PC-3 (cell line): Measurements from ENCODE around the gene CCDC83. TPM values are rescaled to one million over a fixed set of nuclear protein-coding genes. Genes with fewer than 3 reads are reported as not detected.

Experiments
- ATAC-seq: fragments of 200-7000 bp; cut with Tn5 transposase; 2 replicates; pipeline ENCODE4 v1.9.1; 2020; ENCODE audit warnings: mild to moderate bottlenecking, moderate library complexity
- BruUV-seq: library from RNA; stranded (reverse); fragments of 400-500 nt; replicated peaks from 2 replicates; lab custom pipeline; 2021; lab: Mats Ljungman, UMichigan
- CTCF ChIA-PET: fragments of 300-600 bp; sonication (Branson Sonifier 250); formaldehyde crosslinking; loops from one replicate; lab custom pipeline; 2022; ENCODE audit warnings: antibody characterized with exemption; lab: Charles Lee
- POLR2A ChIA-PET: fragments of 300-600 bp; sonication (Branson Sonifier 250); formaldehyde crosslinking; loops from one replicate; lab custom pipeline; 2022; ENCODE audit warnings: antibody characterized with exemption; ENCODE audit not compliant: unreplicated experiment; lab: Charles Lee
- DNase-seq: peaks from one replicate; pipeline ENCODE4 v3.0.0-alpha.2; 2015
- H2AFZ ChIP-seq: fragments of 300-600 bp; sonication (generic); 2 replicates; pipeline ENCODE4 v1.6.0; 2016; ENCODE audit warnings: antibody characterized with exemption, low read length
- H3F3A ChIP-seq: fragments of 300-600 bp; sonication (generic); one replicate; pipeline ENCODE4 v1.6.0; 2017; ENCODE audit warnings: antibody characterized with exemption, low read length, control low read depth, mild to moderate bottlenecking; ENCODE audit not compliant: unreplicated experiment
- H3K27ac ChIP-seq: fragments of 300-600 bp; sonication (generic); 2 replicates; pipeline ENCODE4 v1.5.1; 2016; ENCODE audit warnings: mild to moderate bottlenecking, low read length
- H3K27me3 ChIP-seq: fragments of 300-600 bp; sonication (generic); 2 replicates; pipeline ENCODE4 v1.6.1; 2016; ENCODE audit warnings: low read length, mixed read lengths
- H3K36me3 ChIP-seq: fragments of 300-600 bp; sonication (generic); 2 replicates; pipeline ENCODE4 v1.6.1; 2016; ENCODE audit warnings: low read depth, mixed run types, low read length, mixed read lengths
- H3K4me1 ChIP-seq: fragments of 300-600 bp; sonication (generic); 2 replicates; pipeline ENCODE4 v1.5.1; 2016; ENCODE audit warnings: low read length; ENCODE audit not compliant: insufficient read depth
- H3K4me2 ChIP-seq: fragments of 300-600 bp; sonication (generic); 2 replicates; pipeline ENCODE4 v1.6.0; 2016; ENCODE audit warnings: low read length
- H3K4me3 ChIP-seq: fragments of 300-600 bp; sonication (generic); 2 replicates; pipeline ENCODE4 v1.5.1; 2016; ENCODE audit warnings: mild to moderate bottlenecking, low read length, mixed read lengths
- H3K79me2 ChIP-seq: fragments of 300-600 bp; sonication (generic); 2 replicates; pipeline ENCODE4 v1.6.1; 2017; ENCODE audit warnings: low read length, mixed read lengths
- H3K9ac ChIP-seq: fragments of 300-600 bp; sonication (generic); 2 replicates; pipeline ENCODE4 v1.6.0; 2016; ENCODE audit warnings: mild to moderate bottlenecking, low read length
- H3K9me2 ChIP-seq: fragments of 300-600 bp; sonication (generic); replicated peaks from 2 replicates; pipeline ENCODE4 v1.6.1; 2016; ENCODE audit warnings: mixed run types, low read length, mixed read lengths
- H3K9me3 ChIP-seq: fragments of 300-600 bp; sonication (generic); 2 replicates; pipeline ENCODE4 v1.6.1; 2016; ENCODE audit warnings: low read length, mixed read lengths
- H4K20me1 ChIP-seq: fragments of 300-600 bp; sonication (generic); 2 replicates; pipeline ENCODE4 v1.6.1; 2016; ENCODE audit warnings: low read length, mixed read lengths
- CTCF ChIP-seq: fragments of 300-600 bp; sonication (generic); conservative IDR thresholded peaks from 2 replicates; pipeline ENCODE4 v1.5.1; 2017; ENCODE audit warnings: antibody characterized with exemption, low read depth, mild to moderate bottlenecking, low read length
- EZH2 ChIP-seq: fragments of 300-600 bp; sonication (generic); IDR thresholded peaks from one replicate; pipeline ENCODE4 v1.6.1; 2017; ENCODE audit warnings: antibody characterized with exemption, mild to moderate bottlenecking, low read length; ENCODE audit not compliant: unreplicated experiment
- EZH2phosphoT487 ChIP-seq: fragments of 300-600 bp; sonication (generic); IDR thresholded peaks from 2 replicates; pipeline ENCODE4 v1.6.1; 2018; ENCODE audit warnings: mild to moderate bottlenecking, antibody characterized with exemption, low read length, borderline replicate concordance
- intact Hi-C: fragments of 100-400 bp; cut with micrococcal nuclease; formaldehyde crosslinking; loops from 2 replicates; pipeline ENCODE4 v1.9.0; 2023
- total RNA-seq: library from RNA; depleted of rRNA; stranded (reverse); fragments of >200 nt; gene quantifications from 2 replicates; pipeline ENCODE4 v1.2.3, GENCODE V29; 2014

Gene CCDC83
- total RNA-seq, 1 experiment from 2014 or later, result 0.22 TPM

- no peak overlapping the region for H3K4me2 ChIP-seq
- TF ChIP-seq CTCF (no peak), EZH2phosphoT487 (no peak), EZH2 (no peak)
- no peak for DNase-seq
- H3K36me3 ChIP-seq, result peaks cover 4% of the 10 kb centered on the region; the same call in 1 of the 2 replicates
- no peak for ATAC-seq
- H3K79me2 ChIP-seq, result peaks cover 67% of the 10 kb centered on the region
- H4K20me1 ChIP-seq, result no peaks in the 10 kb centered on the region
- ChIA-PET POLR2A (no interaction called here), CTCF (no interaction called here)
- H3K9me2 ChIP-seq, result no peaks in the 10 kb centered on the region
- intact Hi-C loops, result no loop called here
- no TSS peak for BruUV-seq
- H3K4me1 ChIP-seq, result peaks cover 27% of the 10 kb centered on the region
- no peak overlapping the region for H3K27ac ChIP-seq
- H3K9me3 ChIP-seq, result no peaks in the 10 kb centered on the region
- no peaks in the 10 kb centered on the region for H3K27me3 ChIP-seq
- no peak overlapping the region for H3K9ac ChIP-seq
- no peaks in the 10 kb centered on the region for H3F3A ChIP-seq
- H2AFZ ChIP-seq, result no peak overlapping the region
- no peak overlapping the region for H3K4me3 ChIP-seq
Measured at GRCh38 chr11:85806876-85807275, 48.3 kb upstream of the CCDC83 start.

GRCh38 chr11:85809191-85809590 lies 46.0 kb upstream of the CCDC83 start:
- H3K4me1 ChIP-seq, result peaks cover 44% of the 10 kb centered on the region
- H3K79me2 ChIP-seq, result peaks cover 59% of the 10 kb centered on the region
- H3K27me3 ChIP-seq, result no peaks in the 10 kb centered on the region
- H3K4me3 ChIP-seq, result peak overlapping the region; percentile 77
- H3K36me3 ChIP-seq, result no peaks in the 10 kb centered on the region
- no peak overlapping the region for H3K27ac ChIP-seq
- ATAC-seq (no peak), DNase-seq (no peak)
- no peak overlapping the region for H2AFZ ChIP-seq
- intact Hi-C loops, result no loop called here
- H3K9ac ChIP-seq, result no peak overlapping the region
- H3K9me3 ChIP-seq, result no peaks in the 10 kb centered on the region
- ChIA-PET CTCF (interaction anchor here (0.5 to 1.4 kb wide), 9 partner anchors 13 to 1812 kb away, joined by 3 to 8 read pairs (median 3); partner anchors contain the start of genes CCDC83 and CREBZF), POLR2A (interaction anchor here (0.6 kb wide), 1 partner anchor 11 kb away, joined by 6 read pairs; no protein-coding TSS in a partner anchor)
- BruUV-seq, result no TSS peak
- no peak for TF ChIP-seq CTCF
- TF ChIP-seq EZH2phosphoT487, result no peak
- no peak for TF ChIP-seq EZH2
- H4K20me1 ChIP-seq, result no peaks in the 10 kb centered on the region
- H3F3A ChIP-seq, result peaks cover 3% of the 10 kb centered on the region
- no peaks in the 10 kb centered on the region for H3K9me2 ChIP-seq
- H3K4me2 ChIP-seq, result peak overlapping the region; percentile 97

GRCh38 chr11:85809863-85810262 lies 45.3 kb upstream of the CCDC83 start:
- no peaks in the 10 kb centered on the region for H3K9me3 ChIP-seq
- intact Hi-C loops, result loop anchor here (2.0 to 5.0 kb wide), 2 partner anchors 19 to 37 kb away; no protein-coding TSS in a partner anchor
- H3K4me2 ChIP-seq, result peak overlapping the region; percentile 97
- ChIA-PET POLR2A (interaction anchor here (0.6 kb wide), 1 partner anchor 12 kb away, joined by 6 read pairs; no protein-coding TSS in a partner anchor), CTCF (interaction anchor here (0.5 to 1.4 kb wide), 8 partner anchors 14 to 148 kb away, joined by 3 to 8 read pairs (median 3); partner anchors contain the start of genes CCDC83 and CREBZF)
- peaks cover 9% of the 10 kb centered on the region for H3F3A ChIP-seq
- ATAC-seq (peak; percentile 12; the same call in 1 of the 2 replicates), DNase-seq (peak; percentile 44)
- TF ChIP-seq EZH2phosphoT487, result no peak
- no peak for TF ChIP-seq EZH2
- peak; percentile 67 for TF ChIP-seq CTCF
- H3K27ac ChIP-seq, result no peak overlapping the region
- BruUV-seq, result no TSS peak
- no peak overlapping the region for H2AFZ ChIP-seq
- no peaks in the 10 kb centered on the region for H3K9me2 ChIP-seq
- H3K36me3 ChIP-seq, result no peaks in the 10 kb centered on the region
- H3K27me3 ChIP-seq, result no peaks in the 10 kb centered on the region
- no peaks in the 10 kb centered on the region for H4K20me1 ChIP-seq
- H3K4me1 ChIP-seq, result peaks cover 50% of the 10 kb centered on the region
- peaks cover 53% of the 10 kb centered on the region for H3K79me2 ChIP-seq
- peak overlapping the region; percentile 77 for H3K4me3 ChIP-seq
- H3K9ac ChIP-seq, result peak overlapping the region; percentile 66
